Lung microvascular endothelial cell (primary cell): Measurements from ENCODE around the gene STAC. TPM values are rescaled to one million over a fixed set of nuclear protein-coding genes. Genes with fewer than 3 reads are reported as not detected.

Source experiments
- DNase-seq, 2 donors: peaks; one replicate each; pipeline versions ENCODE4 v3.0.0 to v3.0.0-alpha.2; 2010; ENCODE audit warnings: low read depth in 2 of 2
- total RNA-seq: library from RNA; depleted of rRNA; stranded (reverse); fragments of >200 nt; gene quantifications from 2 replicates; pipeline ENCODE4 v1.2.1, GENCODE V29; 2014

STAC gene, protein sequence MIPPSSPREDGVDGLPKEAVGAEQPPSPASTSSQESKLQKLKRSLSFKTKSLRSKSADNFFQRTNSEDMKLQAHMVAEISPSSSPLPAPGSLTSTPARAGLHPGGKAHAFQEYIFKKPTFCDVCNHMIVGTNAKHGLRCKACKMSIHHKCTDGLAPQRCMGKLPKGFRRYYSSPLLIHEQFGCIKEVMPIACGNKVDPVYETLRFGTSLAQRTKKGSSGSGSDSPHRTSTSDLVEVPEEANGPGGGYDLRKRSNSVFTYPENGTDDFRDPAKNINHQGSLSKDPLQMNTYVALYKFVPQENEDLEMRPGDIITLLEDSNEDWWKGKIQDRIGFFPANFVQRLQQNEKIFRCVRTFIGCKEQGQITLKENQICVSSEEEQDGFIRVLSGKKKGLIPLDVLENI
- 0.40 and 2.6 TPM in 2 replicates for total RNA-seq

GRCh38 chr3:36380221-36381031 lies at the start of gene STAC:
STAC (plus strand) TSS chr3:36380504; CDS start chr3:36380644, 140 bp downstream.
- DNase-seq: peak in 1 of 2 donors; percentile 19

- DNase-seq: no peak
Measured at GRCh38 chr3:36332139-36332538, 48.2 kb upstream of the STAC start.

GRCh38 chr3:36362216-36362615 lies 18.1 kb upstream of the STAC start:
- peak in 1 of 2 donors; percentile 5 for DNase-seq

GRCh38 chr3:36362973-36363372 lies 17.3 kb upstream of the STAC start:
- DNase-seq: peak in 1 of 2 donors; percentile 58

GRCh38 chr3:36364260-36364659 lies 16.0 kb upstream of the STAC start:
- DNase-seq: no peak

DNA sequence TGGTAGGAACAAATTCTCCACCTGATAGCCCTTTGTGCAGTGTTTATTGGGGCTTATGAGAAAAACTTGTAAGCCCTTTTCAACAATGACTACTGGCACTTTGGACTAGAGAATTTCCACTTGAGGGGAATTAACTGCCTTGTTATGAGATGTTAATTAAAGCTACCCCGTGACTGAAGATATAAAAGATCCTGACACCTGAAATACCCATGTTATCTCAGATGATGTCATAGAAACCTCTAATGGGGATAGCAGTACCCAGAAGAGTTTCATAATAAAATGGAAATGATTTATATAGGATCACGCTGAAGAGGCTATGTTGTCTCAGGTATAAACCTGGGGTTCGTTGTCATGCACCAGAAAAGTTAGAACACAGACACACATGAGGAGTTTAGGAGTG lies 14.5 kb upstream of the STAC start:
- no peak for DNase-seq

GRCh38 chr3:36366308-36366707 lies 14.0 kb upstream of the STAC start:
- DNase-seq: no peak

GRCh38 chr3:36367912-36368573 lies 12.3 kb upstream of the STAC start:
- no peak for DNase-seq

DNA sequence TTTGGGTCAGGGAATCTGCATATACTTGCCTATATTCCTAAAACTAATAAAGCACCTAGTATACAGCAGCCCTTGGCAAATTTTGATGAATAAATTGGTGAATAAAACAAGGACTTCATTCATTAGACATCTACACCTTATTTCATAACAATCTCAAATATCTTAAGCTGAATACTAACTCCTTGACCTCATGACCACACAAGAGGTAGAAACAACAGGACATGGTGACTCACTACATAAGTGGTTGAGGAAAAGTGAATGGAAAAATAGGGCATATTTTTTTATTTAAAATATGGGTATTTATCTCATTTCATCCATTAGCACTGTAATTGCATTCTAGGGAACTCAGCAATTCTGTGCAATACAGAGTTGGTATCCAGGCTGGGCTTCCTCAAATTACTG lies 7.8 kb upstream of the STAC start:
- DNase-seq: peak in 1 of 2 donors; percentile 64

DNA sequence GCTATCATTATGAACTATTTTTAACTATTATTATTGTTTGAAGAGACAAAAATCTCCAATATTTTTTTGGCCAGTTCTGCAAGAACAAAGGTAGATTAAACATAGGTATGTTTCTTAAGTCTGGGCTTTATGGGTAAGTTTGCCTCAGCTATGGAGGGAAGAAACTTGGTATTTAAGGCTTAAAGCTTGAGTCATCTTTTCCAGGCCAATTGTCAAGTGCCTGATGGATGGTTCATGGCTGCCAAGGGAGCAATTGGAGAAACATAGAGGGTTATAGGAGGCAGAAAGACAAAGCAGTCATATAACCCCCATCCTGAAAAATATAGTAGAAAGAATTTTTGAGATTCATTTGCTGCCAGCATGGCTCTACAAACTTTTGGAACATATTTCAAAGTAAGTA lies 7.2 kb upstream of the STAC start:
- DNase-seq: peak in 1 of 2 donors; percentile 83

GRCh38 chr3:36373666-36374065 lies 6.6 kb upstream of the STAC start:
- DNase-seq: no peak

GRCh38 chr3:36379872-36380220 lies 458 bp upstream of the STAC start:
- DNase-seq: no peak

- no peak for DNase-seq
Measured at GRCh38 chr3:36381311-36381956, 1.1 kb downstream of the STAC start.

DNA sequence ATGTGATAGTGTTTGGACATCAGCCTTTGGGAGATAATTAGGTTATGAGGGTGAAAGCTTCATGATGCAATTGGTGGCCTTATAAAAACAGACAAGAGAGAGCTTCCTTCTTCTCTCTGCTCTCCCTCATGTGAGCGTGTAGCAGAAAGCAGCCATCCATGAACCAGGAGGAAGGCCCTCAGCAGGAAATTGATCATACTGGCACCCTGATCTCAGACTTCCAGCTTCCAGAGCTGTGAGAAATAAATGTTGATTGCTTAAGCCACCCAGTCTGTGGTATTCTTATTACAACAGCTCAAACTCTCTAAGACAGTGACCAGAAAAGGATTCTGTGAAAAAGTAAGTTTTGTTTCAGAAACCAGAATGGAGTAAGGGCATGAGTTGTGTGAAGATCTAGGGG lies 13.3 kb downstream of the STAC start:
- DNase-seq: peak in 1 of 2 donors; percentile 9

DNA sequence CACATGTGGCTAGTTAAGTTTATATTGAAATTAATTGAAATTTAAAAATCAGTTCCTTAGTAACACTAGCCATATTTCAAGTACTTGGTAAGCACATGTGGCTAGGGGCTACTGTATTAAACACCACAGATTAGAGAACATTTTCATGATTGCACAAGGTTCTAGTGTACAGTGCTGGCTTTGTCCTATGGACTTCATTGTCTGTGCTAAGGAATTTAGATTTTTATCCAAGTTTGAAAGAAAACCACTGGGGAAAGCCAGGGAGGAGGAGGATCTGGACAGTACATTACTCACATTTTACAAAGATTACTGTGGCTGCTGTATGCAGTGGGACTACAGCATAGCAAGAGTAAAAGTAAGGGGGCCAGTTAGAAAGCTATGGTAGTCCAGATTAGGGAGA lies 13.9 kb downstream of the STAC start:
- no peak for DNase-seq

DNA sequence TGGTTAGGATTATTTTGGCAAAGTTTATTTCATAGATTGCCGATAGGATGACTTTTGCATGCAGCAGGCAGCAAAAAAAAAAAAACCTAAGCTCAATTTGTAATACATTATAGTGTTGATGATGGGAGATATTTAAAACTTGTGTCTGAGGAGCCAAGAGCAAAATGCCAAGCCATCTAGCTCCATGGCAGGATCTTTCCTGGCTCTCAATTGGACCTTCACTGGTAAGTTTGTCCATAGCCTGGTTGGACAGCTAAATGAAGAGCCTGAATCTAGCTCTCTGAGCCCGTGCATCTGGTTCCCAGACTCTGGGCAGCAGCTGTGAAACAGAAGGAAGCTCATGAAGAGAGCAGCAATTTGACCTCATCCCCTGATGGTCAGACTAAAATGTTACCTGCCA lies 17.5 kb downstream of the STAC start:
- no peak for DNase-seq

GRCh38 chr3:36399933-36400332 lies 19.6 kb downstream of the STAC start:
- DNase-seq: no peak

DNA sequence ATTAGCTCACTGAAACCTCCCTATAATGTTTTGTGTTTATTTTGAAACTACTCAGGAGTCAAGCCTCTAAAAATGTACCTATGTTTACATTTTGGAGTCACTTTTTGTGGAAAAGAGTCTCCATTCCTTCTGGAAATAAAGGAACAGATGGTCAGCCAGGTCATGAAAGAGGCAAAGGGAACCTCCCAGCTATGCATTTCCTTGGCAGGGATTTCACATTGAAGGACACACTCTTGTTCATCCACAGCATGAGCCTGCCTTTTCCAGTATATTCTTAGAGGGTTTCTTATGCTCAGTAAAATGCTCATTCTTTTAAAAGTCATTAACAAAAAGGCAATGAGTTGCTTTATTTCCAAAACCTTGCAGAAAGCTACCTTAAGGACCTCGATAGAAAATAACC lies 20.8 kb downstream of the STAC start:
- no peak for DNase-seq

- DNase-seq: no peak
Measured at GRCh38 chr3:36403661-36404060, 23.4 kb downstream of the STAC start.

DNA sequence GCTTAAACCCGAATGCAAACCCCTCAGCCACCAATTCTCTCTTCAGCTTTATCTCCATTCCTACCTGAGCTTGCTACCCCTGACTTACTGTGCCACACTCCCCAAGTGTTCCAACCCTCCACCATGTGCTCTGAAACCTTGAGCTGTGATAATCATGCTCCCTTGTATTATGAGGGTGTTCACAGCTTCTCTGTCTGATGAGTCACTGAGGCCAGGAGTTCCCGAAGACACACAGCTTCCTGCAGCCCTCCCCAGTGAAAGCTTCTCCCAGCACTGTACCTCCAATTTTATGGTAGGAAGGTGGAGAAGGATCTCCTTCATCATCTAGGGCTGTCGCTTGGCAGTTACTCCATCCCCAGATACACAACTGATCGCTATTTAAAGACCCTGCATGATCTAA lies 24.9 kb downstream of the STAC start:
- peak in 1 of 2 donors; percentile 3 for DNase-seq

GRCh38 chr3:36408146-36408545 lies 27.8 kb downstream of the STAC start:
- DNase-seq: no peak

GRCh38 chr3:36409862-36410261 lies 29.6 kb downstream of the STAC start:
- no peak for DNase-seq
